SK-N-SH (cell line): ENCODE measurements around the gene LAPTM5. TPM values are rescaled to one million over a fixed set of nuclear protein-coding genes. Genes with fewer than 3 reads are reported as not detected.

Source experiments
- CTCF ChIA-PET: fragments of 300-600, 350-600 bp; formaldehyde crosslinking; extraction: SDS; loops from one replicate; lab custom pipeline; 2021; lab: Yijun Ruan, JAX
- POLR2A ChIA-PET: fragments of 350-600 bp; sonication (Branson Sonifier 250); formaldehyde crosslinking; extraction: SDS; loops from one replicate; lab custom pipeline; 2020; ENCODE audit warnings: antibody characterized with exemption, inconsistent platforms; lab: Yijun Ruan, JAX
- DNase-seq: peaks from one replicate; pipeline ENCODE4 v3.0.0; 2012
- H2AFZ ChIP-seq: fragments of 200-600 bp; sonication (generic); 2 replicates; pipeline ENCODE4 v1.8.1; 2016; ENCODE audit warnings: antibody characterized with exemption, mild to moderate bottlenecking, low read depth
- H3F3A ChIP-seq: fragments of 200-600 bp; sonication (generic); replicated peaks from 2 replicates; pipeline ENCODE3; 2016; ENCODE audit warnings: antibody characterized with exemption, mild to moderate bottlenecking; ENCODE audit not compliant: insufficient read depth
- H3K27ac ChIP-seq, 2 experiments: fragments of 200-500 bp in 1 of 2; fragments of 200-600 bp in 1 of 2; sonication (Bioruptor generic) in 1 of 2; sonication (generic), shearing (Covaris generic) in 1 of 2; 2 replicates each; pipeline versions ENCODE4 v1.5.1 to v1.6.1; 2014 to 2016; ENCODE audit warnings: low read depth in 2 of 2, inconsistent platforms in 1 of 2, low read length in 1 of 2, mild to moderate bottlenecking in 1 of 2, mixed read lengths in 1 of 2
- H3K27me3 ChIP-seq: fragments of 200-600 bp; sonication (generic), shearing (Covaris generic); 2 replicates; pipeline ENCODE4 v1.6.1; 2016; ENCODE audit warnings: mixed run types; ENCODE audit not compliant: insufficient read depth
- H3K36me3 ChIP-seq, 2 experiments: fragments of 200-500 bp in 1 of 2; fragments of 200-600 bp in 1 of 2; sonication (Bioruptor generic) in 1 of 2; sonication (generic) in 1 of 2; replicated peaks in 1 of 2; 2 replicates each; pipeline versions ENCODE3 to v1.5.1; 2014 to 2016; ENCODE audit warnings: low read length in 1 of 2, mild to moderate bottlenecking in 1 of 2; ENCODE audit not compliant: insufficient read depth in 2 of 2, control insufficient read depth in 1 of 2
- H3K4me1 ChIP-seq, 2 experiments: fragments of 200-500 bp in 1 of 2; fragments of 200-600 bp in 1 of 2; sonication (Bioruptor generic) in 1 of 2; sonication (generic), shearing (Covaris generic) in 1 of 2; 2 replicates each; pipeline versions ENCODE4 v1.5.1 to v1.6.1; 2014 to 2016; ENCODE audit warnings: low read depth in 1 of 2, low read length in 1 of 2, mixed run types in 1 of 2; ENCODE audit not compliant: insufficient read depth in 2 of 2, control insufficient read depth in 1 of 2
- H3K4me2 ChIP-seq: fragments of 200-600 bp; sonication (generic), shearing (Covaris generic); 2 replicates; pipeline ENCODE4 v1.6.1; 2017; ENCODE audit warnings: mixed run types
- H3K4me3 ChIP-seq, 2 experiments: fragments of 200-500 bp in 1 of 2; fragments of 200-600 bp in 1 of 2; sonication (Bioruptor generic) in 1 of 2; sonication (generic), shearing (Covaris generic) in 1 of 2; 2 replicates each; pipeline versions ENCODE4 v1.5.1 to v1.8.1; 2014 to 2016; ENCODE audit warnings: low read depth in 2 of 2, inconsistent platforms in 1 of 2, low read length in 1 of 2, mild to moderate bottlenecking in 1 of 2, mixed read lengths in 1 of 2, moderate library complexity in 1 of 2
- H3K79me2 ChIP-seq: fragments of 200-600 bp; sonication (generic); 2 replicates; pipeline ENCODE4 v1.8.1; 2017; ENCODE audit warnings: mild to moderate bottlenecking; ENCODE audit not compliant: insufficient read depth
- H3K9ac ChIP-seq: fragments of 200-600 bp; sonication (generic); 2 replicates; pipeline ENCODE4 v1.6.1; 2017; ENCODE audit warnings: mixed run types
- H3K9me2 ChIP-seq: fragments of 200-600 bp; sonication (generic); 2 replicates; pipeline ENCODE4 v1.6.1; 2017; ENCODE audit warnings: mixed run types
- H3K9me3 ChIP-seq: fragments of 200-600 bp; sonication (generic); 2 replicates; pipeline ENCODE4 v1.6.1; 2017; ENCODE audit warnings: mixed run types, mild to moderate bottlenecking, moderate library complexity
- H4K20me1 ChIP-seq: fragments of 200-600 bp; sonication (generic); 2 replicates; pipeline ENCODE4 v1.6.1; 2017; ENCODE audit warnings: mild to moderate bottlenecking, mixed run types; ENCODE audit not compliant: insufficient read depth
- CTCF ChIP-seq: fragments of 200-600 bp; sonication (generic); IDR thresholded peaks from 2 replicates; pipeline ENCODE4 v1.6.1; 2017; ENCODE audit warnings: antibody characterized with exemption, mild to moderate bottlenecking, moderate library complexity
- ELF1 ChIP-seq: IDR thresholded peaks from 2 replicates; pipeline ENCODE4 v1.4.0; 2012
- EP300 ChIP-seq, 2 experiments: IDR thresholded peaks; 2 replicates each; pipeline versions ENCODE4 v1.4.0 to v1.6.1; 2012; ENCODE audit warnings: borderline replicate concordance in 1 of 2, low read depth in 1 of 2, low read length in 1 of 2
- EZH2phosphoT487 ChIP-seq: fragments of 200-600 bp; sonication (generic); IDR thresholded peaks from 2 replicates; pipeline ENCODE4 v1.6.1; 2017; ENCODE audit warnings: low read depth, mixed run types, mild to moderate bottlenecking, antibody characterized with exemption, moderate library complexity, borderline replicate concordance
- FOXJ3 ChIP-seq: sonication (generic); formaldehyde crosslinking; IDR thresholded peaks from 2 replicates; pipeline ENCODE4 v1.5.1; 2020; ENCODE audit warnings: mild to moderate bottlenecking, missing genetic modification reagents
- GABPA ChIP-seq: IDR thresholded peaks from 2 replicates; pipeline ENCODE4 v1.4.0; 2012; ENCODE audit warnings: low read depth, mild to moderate bottlenecking
- GATA2 ChIP-seq: sonication (generic); formaldehyde crosslinking; IDR thresholded peaks from 2 replicates; pipeline ENCODE4 v1.5.0; 2020; ENCODE audit warnings: mild to moderate bottlenecking, missing genetic modification reagents
- MAX ChIP-seq: IDR thresholded peaks from 2 replicates; pipeline ENCODE4 v1.4.0; 2012; ENCODE audit warnings: low read depth
- MXI1 ChIP-seq: IDR thresholded peaks from 2 replicates; pipeline ENCODE4 v1.6.1; 2012; ENCODE audit warnings: mild to moderate bottlenecking, low read depth, low read length, improper control_type of control experiment
- NFIC ChIP-seq: IDR thresholded peaks from 2 replicates; pipeline ENCODE4 v1.4.0; 2012; ENCODE audit warnings: borderline replicate concordance
- PBX3 ChIP-seq: IDR thresholded peaks from 2 replicates; pipeline ENCODE4; 2012
- RAD21 ChIP-seq: IDR thresholded peaks from 2 replicates; pipeline ENCODE4 v1.6.1; 2012; ENCODE audit warnings: mild to moderate bottlenecking, low read length
- SMC3 ChIP-seq: IDR thresholded peaks from 2 replicates; pipeline ENCODE4 v1.6.1; 2012; ENCODE audit warnings: low read depth, low read length, improper control_type of control experiment
- TEAD4 ChIP-seq: IDR thresholded peaks from 2 replicates; pipeline ENCODE4 v1.4.0; 2012; ENCODE audit warnings: mild to moderate bottlenecking, borderline replicate concordance; ENCODE audit not compliant: insufficient read depth
- USF1 ChIP-seq: IDR thresholded peaks from 2 replicates; pipeline ENCODE4 v1.4.0; 2012; ENCODE audit warnings: low read depth, borderline replicate concordance
- USF2 ChIP-seq: fragments of 150-350 bp; IDR thresholded peaks from 2 replicates; pipeline ENCODE4 v1.6.1; 2017; ENCODE audit warnings: antibody characterized with exemption, low read length, low read depth, borderline replicate concordance
- WGBS: methylation state at CpG from one replicate; pipeline ENCODE4 v1.1.6; 2017; ENCODE audit warnings: low lambda C conversion rate; 5-methylcytosine and 5-hydroxymethylcytosine counted together
- polyA plus RNA-seq, 3 experiments: library from polyadenylated mRNA; depleted of rRNA; stranded (reverse); fragments of >200 nt; gene quantifications; 2 replicates each; pipeline ENCODE4 v1.2.3, GENCODE V29; 2012

The LAPTM5 gene
- polyA plus RNA-seq, 1 of the 3 experiments (the other 2 are of a cell fraction): 1.1 TPM

- H3K27ac ChIP-seq: no peak overlapping the region
- CTCF ChIA-PET: interaction anchor here (0.8 kb wide), 1 partner anchor 14 kb away, joined by 3 read pairs; no protein-coding TSS in a partner anchor
- H3K9ac ChIP-seq: no peak overlapping the region
- no peaks in the 10 kb centered on the region for H3K27me3 ChIP-seq
- no peak overlapping the region for H3K4me3 ChIP-seq
- no peaks in the 10 kb centered on the region for H3K9me2 ChIP-seq
- H3K79me2 ChIP-seq: no peaks in the 10 kb centered on the region
- H3F3A ChIP-seq: no peaks in the 10 kb centered on the region
- 53% methylated on average over 3 of the region's 3 CpGs for WGBS
- H3K36me3 ChIP-seq: no peaks in the 10 kb centered on the region
- H3K9me3 ChIP-seq: no peaks in the 10 kb centered on the region
- H4K20me1 ChIP-seq: no peaks in the 10 kb centered on the region
- no peak for DNase-seq
- H3K4me2 ChIP-seq: no peak overlapping the region
- no peak overlapping the region for H2AFZ ChIP-seq
- POLR2A ChIA-PET: no interaction called here
- peaks cover 0 to 52% of the 10 kb centered on the region in 2 experiments; a peak in 2 of 4 replicates for H3K4me1 ChIP-seq
- TF ChIP-seq MXI1: no peak
- no peak for TF ChIP-seq TEAD4
- TF ChIP-seq ELF1: no peak
- no peak for TF ChIP-seq GABPA
- TF ChIP-seq EZH2phosphoT487: no peak
- TF ChIP-seq USF1: no peak
- TF ChIP-seq CTCF: no peak
- TF ChIP-seq MAX: no peak
- TF ChIP-seq FOXJ3 (CRISPR knock-in tag): no peak
- no peak for TF ChIP-seq NFIC
- TF ChIP-seq, all 33 proteins: peak for 0
Measured at GRCh38 chr1:30693366-30693765, 64.2 kb downstream of the LAPTM5 start.

- ChIA-PET POLR2A (no interaction called here), CTCF (no interaction called here)
- TF ChIP-seq SMC3: no peak
- TF ChIP-seq USF2: no peak
- no peak for TF ChIP-seq RAD21
- TF ChIP-seq GABPA: no peak
- no peak for TF ChIP-seq PBX3
- no peak for TF ChIP-seq TEAD4
- TF ChIP-seq EP300 (IDR thresholded peaks at IDR 0.05; ENCODE audit: borderline replicate concordance in 1 of 2, low read depth in 1 of 2, low read length in 1 of 2): no peak
- no peak for TF ChIP-seq ELF1
- TF ChIP-seq GATA2 (CRISPR knock-in tag): no peak
- Histone ChIP-seq H3K79me2 (no peaks in the 10 kb centered on the region), H2AFZ (no peak overlapping the region), H3K4me3 (no peak overlapping the region), H3K4me2 (no peak overlapping the region), H3K4me1 (peaks cover 0 to 48% of the 10 kb centered on the region in 2 experiments; a peak in 2 of 4 replicates), H3K27me3 (no peaks in the 10 kb centered on the region), H3F3A (no peaks in the 10 kb centered on the region), H4K20me1 (no peaks in the 10 kb centered on the region), H3K36me3 (no peaks in the 10 kb centered on the region), H3K9ac (no peak overlapping the region), H3K9me2 (no peaks in the 10 kb centered on the region), H3K27ac (no peak overlapping the region), H3K9me3 (no peaks in the 10 kb centered on the region)
- WGBS: 49% methylated on average over 5 of the region's 7 CpGs
- no peak for DNase-seq
Measured at GRCh38 chr1:30692948-30693301, 64.6 kb downstream of the LAPTM5 start.
